ENCODE results near the gene MLF1. TPM values are rescaled to one million over a fixed set of nuclear protein-coding genes. Genes with fewer than 3 reads are reported as not detected.

MLF1 gene
- total RNA-seq, 1 experiment from 2014 or later, result not detected

DNA sequence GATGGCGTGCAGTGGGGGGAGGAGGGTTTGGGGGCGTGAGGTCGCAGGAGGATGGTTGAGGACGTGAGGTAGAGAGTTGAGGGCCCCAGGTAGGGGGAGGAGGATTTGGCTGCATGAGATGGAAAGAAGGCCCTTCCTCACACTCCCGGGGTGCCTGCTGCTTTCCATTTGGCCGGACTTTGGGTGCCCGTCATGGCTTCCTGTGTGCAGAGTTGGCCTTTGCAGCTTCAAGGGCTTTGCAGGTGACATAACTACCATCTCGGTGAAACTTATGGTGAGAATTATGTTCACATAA is 1.7 kb downstream of the MLF1 start:
- Mint-ChIP-seq H3K9me3 (ENCODE audit: unreplicated experiment) (no peaks in the 10 kb centered on the region), H3K27ac (ENCODE audit: unreplicated experiment) (no peak overlapping the region), H3K4me1 (ENCODE audit: low read depth, unreplicated experiment) (no peaks in the 10 kb centered on the region), H3K4me3 (ENCODE audit: unreplicated experiment) (no peak overlapping the region), H3K27me3 (ENCODE audit: insufficient read depth, unreplicated experiment) (peaks cover 3% of the 10 kb centered on the region), H3K36me3 (ENCODE audit: insufficient read depth, unreplicated experiment) (no peaks in the 10 kb centered on the region)
- intact Hi-C loops (cut with micrococcal nuclease; ENCODE audit: unreplicated experiment), result no loop called here
- POLR2A ChIA-PET, result no interaction called here
- no peaks in the 10 kb centered on the region for H3K36me3 ChIP-seq (ENCODE audit: control insufficient read depth, insufficient read depth, low read length)
- H3K27me3 ChIP-seq (replicated peaks; ENCODE audit: control insufficient read depth, insufficient read depth, low read length), result no peaks in the 10 kb centered on the region
- no peak for DNase-seq
- no peaks in the 10 kb centered on the region for H3K4me1 ChIP-seq
- H3K4me3 ChIP-seq (ENCODE audit: low read depth, low read length), result no peak overlapping the region
- BruUV-seq (replicated peaks), result no TSS peak
- no peaks in the 10 kb centered on the region for H3K9me3 ChIP-seq
- TF ChIP-seq, protein P1, sequence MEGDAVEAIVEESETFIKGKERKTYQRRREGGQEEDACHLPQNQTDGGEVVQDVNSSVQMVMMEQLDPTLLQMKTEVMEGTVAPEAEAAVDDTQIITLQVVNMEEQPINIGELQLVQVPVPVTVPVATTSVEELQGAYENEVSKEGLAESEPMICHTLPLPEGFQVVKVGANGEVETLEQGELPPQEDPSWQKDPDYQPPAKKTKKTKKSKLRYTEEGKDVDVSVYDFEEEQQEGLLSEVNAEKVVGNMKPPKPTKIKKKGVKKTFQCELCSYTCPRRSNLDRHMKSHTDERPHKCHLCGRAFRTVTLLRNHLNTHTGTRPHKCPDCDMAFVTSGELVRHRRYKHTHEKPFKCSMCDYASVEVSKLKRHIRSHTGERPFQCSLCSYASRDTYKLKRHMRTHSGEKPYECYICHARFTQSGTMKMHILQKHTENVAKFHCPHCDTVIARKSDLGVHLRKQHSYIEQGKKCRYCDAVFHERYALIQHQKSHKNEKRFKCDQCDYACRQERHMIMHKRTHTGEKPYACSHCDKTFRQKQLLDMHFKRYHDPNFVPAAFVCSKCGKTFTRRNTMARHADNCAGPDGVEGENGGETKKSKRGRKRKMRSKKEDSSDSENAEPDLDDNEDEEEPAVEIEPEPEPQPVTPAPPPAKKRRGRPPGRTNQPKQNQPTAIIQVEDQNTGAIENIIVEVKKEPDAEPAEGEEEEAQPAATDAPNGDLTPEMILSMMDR (IDR thresholded peaks at IDR 0.05; ENCODE audit: insufficient read depth in 1 of 2, low read depth in 1 of 2, low read length in 1 of 2, severe bottlenecking in 1 of 2, unreplicated experiment in 1 of 2), result no peak
- CTCF ChIA-PET, result interaction anchor here (0.6 kb wide), 1 partner anchor 16 kb away, joined by 3 read pairs; no protein-coding TSS in a partner anchor

DNA sequence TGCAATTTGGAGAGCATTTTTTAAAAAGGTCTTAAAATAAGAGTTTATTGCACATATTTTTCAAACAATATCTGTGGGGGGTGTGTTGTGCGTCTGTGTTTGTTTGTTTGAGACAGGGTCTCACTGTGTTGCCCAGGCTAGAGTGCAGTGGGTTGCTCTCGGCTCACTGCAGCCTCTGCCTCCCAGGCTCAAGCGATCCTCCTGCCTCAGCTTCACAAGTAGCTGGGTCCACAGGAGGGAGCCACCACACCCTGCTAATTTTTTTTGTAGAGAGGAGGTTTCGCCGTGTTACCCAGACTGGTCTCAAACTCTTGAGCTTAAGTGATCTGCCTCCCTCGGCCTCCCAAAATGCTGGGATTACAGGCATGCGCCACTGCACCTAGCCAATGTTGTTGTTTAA is 2.7 kb downstream of the MLF1 start:
- no peaks in the 10 kb centered on the region for H3K9me3 Mint-ChIP-seq (ENCODE audit: unreplicated experiment)
- Histone ChIP-seq H3K9me3 (no peaks in the 10 kb centered on the region), H3K4me3 (ENCODE audit: low read depth, low read length) (no peak overlapping the region), H3K36me3 (ENCODE audit: control insufficient read depth, insufficient read depth, low read length) (no peaks in the 10 kb centered on the region), H3K4me1 (no peaks in the 10 kb centered on the region), H3K27me3 (replicated peaks; ENCODE audit: control insufficient read depth, insufficient read depth, low read length) (no peaks in the 10 kb centered on the region)
- intact Hi-C loops (cut with micrococcal nuclease; ENCODE audit: unreplicated experiment), result no loop called here
- BruUV-seq (replicated peaks), result no TSS peak
- H3K27me3 Mint-ChIP-seq (ENCODE audit: insufficient read depth, unreplicated experiment), result peaks cover 3% of the 10 kb centered on the region
- no peaks in the 10 kb centered on the region for H3K36me3 Mint-ChIP-seq (ENCODE audit: insufficient read depth, unreplicated experiment)
- H3K4me1 Mint-ChIP-seq (ENCODE audit: low read depth, unreplicated experiment), result no peaks in the 10 kb centered on the region
- no peak overlapping the region for H3K4me3 Mint-ChIP-seq (ENCODE audit: unreplicated experiment)
- CTCF ChIA-PET, result interaction anchor here (1.3 kb wide), 1 partner anchor 70 kb away, joined by 4 read pairs; the partner anchor contains the start of gene GFM1
- DNase-seq, result peak in 1 of 2 experiments; percentile 13
- POLR2A ChIA-PET, result no interaction called here
- no peak overlapping the region for H3K27ac Mint-ChIP-seq (ENCODE audit: unreplicated experiment)
- TF ChIP-seq, protein P1 (IDR thresholded peaks at IDR 0.05; ENCODE audit: insufficient read depth in 1 of 2, low read depth in 1 of 2, low read length in 1 of 2, severe bottlenecking in 1 of 2, unreplicated experiment in 1 of 2), result no peak

DNA sequence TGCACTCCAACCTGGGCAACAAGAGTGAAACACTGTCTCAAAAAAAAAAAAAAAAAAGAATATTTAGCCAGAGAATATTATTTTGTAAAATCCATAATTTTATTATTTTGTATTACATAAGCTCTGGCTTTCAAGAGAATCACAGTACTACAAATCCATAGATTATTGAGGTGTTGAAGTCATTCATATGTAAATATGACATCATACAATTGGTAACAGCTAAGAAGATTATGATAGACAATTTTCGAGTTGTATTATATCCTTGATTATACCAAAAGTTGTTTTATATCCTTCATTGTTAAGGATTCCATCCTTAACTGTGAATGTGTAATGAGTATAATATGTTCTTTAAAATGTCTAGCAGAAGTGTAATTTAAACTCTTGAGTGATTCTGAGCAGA is 3.7 kb downstream of the MLF1 start:
- no TSS peak for BruUV-seq (replicated peaks)
- H3K36me3 ChIP-seq (ENCODE audit: control insufficient read depth, insufficient read depth, low read length), result no peaks in the 10 kb centered on the region
- no peaks in the 10 kb centered on the region for H3K9me3 Mint-ChIP-seq (ENCODE audit: unreplicated experiment)
- POLR2A ChIA-PET, result no interaction called here
- no peak for DNase-seq
- TF ChIP-seq, protein P1 (IDR thresholded peaks at IDR 0.05; ENCODE audit: insufficient read depth in 1 of 2, low read depth in 1 of 2, low read length in 1 of 2, severe bottlenecking in 1 of 2, unreplicated experiment in 1 of 2), result no peak
- intact Hi-C loops (cut with micrococcal nuclease; ENCODE audit: unreplicated experiment), result no loop called here
- no peak overlapping the region for H3K4me3 Mint-ChIP-seq (ENCODE audit: unreplicated experiment)
- no peak overlapping the region for H3K27ac Mint-ChIP-seq (ENCODE audit: unreplicated experiment)
- CTCF ChIA-PET, result no interaction called here
- no peaks in the 10 kb centered on the region for H3K4me1 Mint-ChIP-seq (ENCODE audit: low read depth, unreplicated experiment)
- no peaks in the 10 kb centered on the region for H3K9me3 ChIP-seq
- no peaks in the 10 kb centered on the region for H3K27me3 ChIP-seq (replicated peaks; ENCODE audit: control insufficient read depth, insufficient read depth, low read length)
- no peaks in the 10 kb centered on the region for H3K4me1 ChIP-seq
- H3K36me3 Mint-ChIP-seq (ENCODE audit: insufficient read depth, unreplicated experiment), result no peaks in the 10 kb centered on the region
- peaks cover 3% of the 10 kb centered on the region for H3K27me3 Mint-ChIP-seq (ENCODE audit: insufficient read depth, unreplicated experiment)
- H3K4me3 ChIP-seq (ENCODE audit: low read depth, low read length), result no peak overlapping the region

Measured in Caco-2 (cell line).